ENCODE results near the gene SLC27A3.

DNA sequence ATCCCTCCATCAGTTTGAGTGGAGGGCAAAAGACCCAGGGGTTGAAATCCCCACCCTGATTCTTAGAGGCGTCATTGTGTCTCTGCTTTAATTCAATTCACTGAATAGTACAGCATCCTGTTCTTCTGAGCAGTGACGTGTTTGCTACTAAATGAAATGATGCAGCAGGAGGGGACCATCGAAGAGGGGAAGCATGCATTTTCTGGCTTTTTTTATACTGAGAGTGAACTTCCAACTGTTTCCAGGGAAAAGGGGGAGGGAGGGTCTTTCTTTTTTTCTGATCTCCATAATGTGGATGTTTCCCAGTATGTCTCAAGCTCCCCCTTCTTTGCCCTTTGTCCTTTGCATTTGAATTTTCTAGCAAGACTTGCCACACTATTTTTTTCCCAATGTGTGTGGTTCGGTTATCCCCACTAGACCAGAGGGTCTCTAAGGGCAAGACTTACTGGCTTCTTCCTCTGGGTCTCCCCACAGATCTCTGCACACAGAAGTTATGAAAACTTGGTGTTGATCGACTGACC, 44.7 kb upstream of the SLC27A3 start:
- TF ChIP-seq, protein P1, sequence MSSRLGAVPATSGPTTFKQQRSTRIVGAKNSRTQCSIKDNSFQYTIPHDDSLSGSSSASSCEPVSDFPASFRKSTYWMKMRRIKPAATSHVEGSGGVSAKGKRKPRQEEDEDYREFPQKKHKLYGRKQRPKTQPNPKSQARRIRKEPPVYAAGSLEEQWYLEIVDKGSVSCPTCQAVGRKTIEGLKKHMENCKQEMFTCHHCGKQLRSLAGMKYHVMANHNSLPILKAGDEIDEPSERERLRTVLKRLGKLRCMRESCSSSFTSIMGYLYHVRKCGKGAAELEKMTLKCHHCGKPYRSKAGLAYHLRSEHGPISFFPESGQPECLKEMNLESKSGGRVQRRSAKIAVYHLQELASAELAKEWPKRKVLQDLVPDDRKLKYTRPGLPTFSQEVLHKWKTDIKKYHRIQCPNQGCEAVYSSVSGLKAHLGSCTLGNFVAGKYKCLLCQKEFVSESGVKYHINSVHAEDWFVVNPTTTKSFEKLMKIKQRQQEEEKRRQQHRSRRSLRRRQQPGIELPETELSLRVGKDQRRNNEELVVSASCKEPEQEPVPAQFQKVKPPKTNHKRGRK (CRISPR knock-in tag; IDR thresholded peaks at IDR 0.05; ENCODE audit: borderline replicate concordance): no peak
- TF ChIP-seq, protein P2, sequence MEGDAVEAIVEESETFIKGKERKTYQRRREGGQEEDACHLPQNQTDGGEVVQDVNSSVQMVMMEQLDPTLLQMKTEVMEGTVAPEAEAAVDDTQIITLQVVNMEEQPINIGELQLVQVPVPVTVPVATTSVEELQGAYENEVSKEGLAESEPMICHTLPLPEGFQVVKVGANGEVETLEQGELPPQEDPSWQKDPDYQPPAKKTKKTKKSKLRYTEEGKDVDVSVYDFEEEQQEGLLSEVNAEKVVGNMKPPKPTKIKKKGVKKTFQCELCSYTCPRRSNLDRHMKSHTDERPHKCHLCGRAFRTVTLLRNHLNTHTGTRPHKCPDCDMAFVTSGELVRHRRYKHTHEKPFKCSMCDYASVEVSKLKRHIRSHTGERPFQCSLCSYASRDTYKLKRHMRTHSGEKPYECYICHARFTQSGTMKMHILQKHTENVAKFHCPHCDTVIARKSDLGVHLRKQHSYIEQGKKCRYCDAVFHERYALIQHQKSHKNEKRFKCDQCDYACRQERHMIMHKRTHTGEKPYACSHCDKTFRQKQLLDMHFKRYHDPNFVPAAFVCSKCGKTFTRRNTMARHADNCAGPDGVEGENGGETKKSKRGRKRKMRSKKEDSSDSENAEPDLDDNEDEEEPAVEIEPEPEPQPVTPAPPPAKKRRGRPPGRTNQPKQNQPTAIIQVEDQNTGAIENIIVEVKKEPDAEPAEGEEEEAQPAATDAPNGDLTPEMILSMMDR (IDR thresholded peaks at IDR 0.05): no peak
- TF ChIP-seq, protein P3, sequence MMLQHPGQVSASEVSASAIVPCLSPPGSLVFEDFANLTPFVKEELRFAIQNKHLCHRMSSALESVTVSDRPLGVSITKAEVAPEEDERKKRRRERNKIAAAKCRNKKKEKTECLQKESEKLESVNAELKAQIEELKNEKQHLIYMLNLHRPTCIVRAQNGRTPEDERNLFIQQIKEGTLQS (CRISPR knock-in tag; conservative IDR thresholded peaks at IDR 0.05): no peak
- TF ChIP-seq, protein P4, sequence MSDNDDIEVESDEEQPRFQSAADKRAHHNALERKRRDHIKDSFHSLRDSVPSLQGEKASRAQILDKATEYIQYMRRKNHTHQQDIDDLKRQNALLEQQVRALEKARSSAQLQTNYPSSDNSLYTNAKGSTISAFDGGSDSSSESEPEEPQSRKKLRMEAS (CRISPR knock-in tag; IDR thresholded peaks at IDR 0.05): no peak
- TF ChIP-seq ETV6 (CRISPR knock-in tag; IDR thresholded peaks at IDR 0.05) (no peak), ELF4 (CRISPR knock-in tag; IDR thresholded peaks at IDR 0.05; ENCODE audit: low read depth) (no peak)
